NCI-H82 (cell line): ENCODE results near the gene CTNND2.

Experiments
- DNase-seq: peaks from one replicate; lab custom pipeline; 2025; lab: John Stamatoyannopoulos, UW

Gene CTNND2

GRCh38 chr5:11777096-11777495 is 127.2 kb downstream of the CTNND2 start:
- DNase-seq, result no peak

GRCh38 chr5:11770310-11770709 is 133.9 kb downstream of the CTNND2 start:
- no peak for DNase-seq

GRCh38 chr5:11760934-11761603 is 143.2 kb downstream of the CTNND2 start:
- DNase-seq, result no peak

- DNase-seq, result no peak
Observed at GRCh38 chr5:11758321-11758720, 145.9 kb downstream of the CTNND2 start.

GRCh38 chr5:11757661-11758060 is 146.6 kb downstream of the CTNND2 start:
- no peak for DNase-seq

- no peak for DNase-seq
Observed at GRCh38 chr5:11737010-11737409, 167.2 kb downstream of the CTNND2 start.

- DNase-seq, result no peak
Observed at GRCh38 chr5:11734369-11734768, 169.9 kb downstream of the CTNND2 start.

- no peak for DNase-seq
Observed at GRCh38 chr5:11733840-11734192, 170.4 kb downstream of the CTNND2 start.

- no peak for DNase-seq
Observed at GRCh38 chr5:11733185-11733839, 170.9 kb downstream of the CTNND2 start.

- no peak for DNase-seq
Observed at GRCh38 chr5:11724940-11725339, 179.3 kb downstream of the CTNND2 start.

- peak; percentile 66 for DNase-seq
Observed at GRCh38 chr5:11719888-11720481, 184.3 kb downstream of the CTNND2 start.

- no peak for DNase-seq
Observed at GRCh38 chr5:11715461-11716196, 188.6 kb downstream of the CTNND2 start.

- DNase-seq, result no peak
Observed at GRCh38 chr5:11711932-11712331, 192.3 kb downstream of the CTNND2 start.

GRCh38 chr5:11709021-11709420 is 195.2 kb downstream of the CTNND2 start:
- DNase-seq, result no peak

GRCh38 chr5:11704916-11705315 is 199.3 kb downstream of the CTNND2 start:
- DNase-seq, result no peak

GRCh38 chr5:11700391-11700790 is 203.9 kb downstream of the CTNND2 start:
- DNase-seq, result no peak

- DNase-seq, result no peak
Observed at GRCh38 chr5:11692636-11693035, 211.6 kb downstream of the CTNND2 start.

GRCh38 chr5:11687498-11687897 is 216.7 kb downstream of the CTNND2 start:
- DNase-seq, result no peak

GRCh38 chr5:11684607-11685006 is 219.6 kb downstream of the CTNND2 start:
- DNase-seq, result no peak

GRCh38 chr5:11683666-11684065 is 220.6 kb downstream of the CTNND2 start:
- no peak for DNase-seq

- no peak for DNase-seq
Observed at GRCh38 chr5:11681796-11682195, 222.4 kb downstream of the CTNND2 start.

GRCh38 chr5:11679676-11680075 is 224.6 kb downstream of the CTNND2 start:
- no peak for DNase-seq

- no peak for DNase-seq
Observed at GRCh38 chr5:11675184-11675583, 229.1 kb downstream of the CTNND2 start.
